Kidney (tissue), 14 donors: ENCODE results near the gene PC. TPM values are rescaled to one million over a fixed set of nuclear protein-coding genes. Genes with fewer than 3 reads are reported as not detected.

Experiments
- DNase-seq, 5 donors: peaks; one replicate each; pipeline ENCODE4 v3.0.0-alpha.2; 2013 to 2020
- FAIRE-seq: peaks from 2 replicates; lab custom pipeline; 2012; peaks lifted over from hg19 to GRCh38; lab: Jason Lieb, UNC
- H3K27ac ChIP-seq, 2 donors: one replicate each; pipeline ENCODE4 v1.7.0; 2013; ENCODE audit warnings: low read depth in 2 of 2, low read length in 2 of 2, inconsistent platforms in 1 of 2
- H3K27me3 ChIP-seq: one replicate; pipeline ENCODE4 v1.7.1; 2013; ENCODE audit warnings: low read length, inconsistent platforms; ENCODE audit not compliant: control insufficient read depth, insufficient read depth
- H3K36me3 ChIP-seq, 3 donors: one replicate each; pipeline versions ENCODE4 v1.7.0 to v1.7.1; 2013; ENCODE audit warnings: low read length in 3 of 3, control low read depth in 1 of 3, inconsistent platforms in 1 of 3; ENCODE audit not compliant: insufficient read depth in 3 of 3, control insufficient read depth in 2 of 3
- H3K4me1 ChIP-seq, 3 donors: one replicate each; pipeline versions ENCODE4 v1.7.0 to v1.7.1; 2013; ENCODE audit warnings: low read length in 3 of 3, inconsistent platforms in 1 of 3, low read depth in 1 of 3; ENCODE audit not compliant: control insufficient read depth in 2 of 3, insufficient read depth in 2 of 3
- H3K4me3 ChIP-seq, 3 donors: one replicate each; pipeline versions ENCODE4 v1.7.0 to v1.8.1; 2013; ENCODE audit warnings: low read length in 3 of 3, control low read depth in 1 of 3, inconsistent platforms in 1 of 3
- H3K9ac ChIP-seq, 3 donors: one replicate each; pipeline versions ENCODE4 v1.7.0 to v1.7.1; 2013; ENCODE audit warnings: low read length in 3 of 3, control low read depth in 1 of 3, inconsistent platforms in 1 of 3
- H3K9me3 ChIP-seq, 3 donors: one replicate each; pipeline versions ENCODE4 v1.7.0 to v1.7.1; 2013; ENCODE audit warnings: low read length in 3 of 3, control low read depth in 1 of 3, inconsistent platforms in 1 of 3; ENCODE audit not compliant: control insufficient read depth in 2 of 3, insufficient read depth in 1 of 3
- CTCF ChIP-seq: IDR thresholded peaks from 3 replicates; pipeline ENCODE4 v1.5.1; 2012; ENCODE audit warnings: mild to moderate bottlenecking, moderate library complexity, borderline replicate concordance; ENCODE audit not compliant: insufficient read depth; ENCODE audit errors: extremely low read depth
- intact Hi-C: fragments of 100-400 bp; cut with DNase I; formaldehyde crosslinking; loops from one replicate; pipeline ENCODE4 v1.11.1; 2022
- polyA plus RNA-seq: library from polyadenylated mRNA; stranded (reverse); fragments of 350-450 nt; fragmentation: Illumina TruSeq; extraction: RNeasy Lipid Tissue Mini Kit (QIAGEN cat#74804); gene quantifications from one replicate; pipeline ENCODE4 v1.2.3, GENCODE V29; 2014; ENCODE audit warnings: low read depth, low replicate concordance; ENCODE audit not compliant: insufficient read depth
- total RNA-seq: library from RNA; stranded (reverse); fragmentation: NEBNext Ultra II Directional; extraction: Animal tissue kit (Norgen Biotek cat#: 25700); gene quantifications from one replicate; pipeline ENCODE4 v1.2.1, GENCODE V29; 2021
- donor health status: control.
- donor health status: control.
- donor health status: control.
- donor health status: control.
- donor health status: control.
- donor health status: DM: yes; HTN: yes; CAD: no.
- donor health status: Normal renal cell carcinoma (clear cell type).

Gene PC
- total and polyA plus RNA-seq, 2 donors from 2014 or later: 20.8 to 95.2 TPM

- Histone ChIP-seq H3K36me3 (no peaks in the 10 kb centered on the region), H3K9me3 (no peaks in the 10 kb centered on the region), H3K4me3 (no peak overlapping the region), H3K27ac (no peak overlapping the region), H3K4me1 (peaks cover 0 to 5% (median 0%) of the 10 kb centered on the region in 3 donors), H3K27me3 (no peaks in the 10 kb centered on the region), H3K9ac (no peak overlapping the region)
- no peak for FAIRE-seq
- DNase-seq: no peak
- intact Hi-C loops: no loop called here
- no peak for TF ChIP-seq CTCF
Measured at GRCh38 chr11:66929753-66930152, 28.4 kb downstream of the PC start.

GRCh38 chr11:66924272-66924671 lies 33.9 kb downstream of the PC start:
- no peak for DNase-seq
- Histone ChIP-seq H3K36me3 (no peaks in the 10 kb centered on the region), H3K4me3 (no peak overlapping the region), H3K27me3 (no peaks in the 10 kb centered on the region), H3K9ac (no peak overlapping the region), H3K4me1 (no peaks in the 10 kb centered on the region), H3K9me3 (no peaks in the 10 kb centered on the region), H3K27ac (no peak overlapping the region)
- FAIRE-seq: no peak
- no peak for TF ChIP-seq CTCF
- intact Hi-C loops: no loop called here

GRCh38 chr11:66922551-66922950 lies 35.6 kb downstream of the PC start:
- no peak for TF ChIP-seq CTCF
- FAIRE-seq (no peak), DNase-seq (no peak)
- Histone ChIP-seq H3K4me3 (no peak overlapping the region), H3K27me3 (no peaks in the 10 kb centered on the region), H3K9ac (no peak overlapping the region), H3K4me1 (no peaks in the 10 kb centered on the region), H3K9me3 (no peaks in the 10 kb centered on the region), H3K27ac (no peak overlapping the region), H3K36me3 (no peaks in the 10 kb centered on the region)
- intact Hi-C loops: no loop called here
